ENCODE results near the gene MYBL2. TPM values are rescaled to one million over a fixed set of nuclear protein-coding genes. Genes with fewer than 3 reads are reported as not detected.

MYBL2 gene
- total RNA-seq, 4 donors from 2014 or later = not detected

DNA sequence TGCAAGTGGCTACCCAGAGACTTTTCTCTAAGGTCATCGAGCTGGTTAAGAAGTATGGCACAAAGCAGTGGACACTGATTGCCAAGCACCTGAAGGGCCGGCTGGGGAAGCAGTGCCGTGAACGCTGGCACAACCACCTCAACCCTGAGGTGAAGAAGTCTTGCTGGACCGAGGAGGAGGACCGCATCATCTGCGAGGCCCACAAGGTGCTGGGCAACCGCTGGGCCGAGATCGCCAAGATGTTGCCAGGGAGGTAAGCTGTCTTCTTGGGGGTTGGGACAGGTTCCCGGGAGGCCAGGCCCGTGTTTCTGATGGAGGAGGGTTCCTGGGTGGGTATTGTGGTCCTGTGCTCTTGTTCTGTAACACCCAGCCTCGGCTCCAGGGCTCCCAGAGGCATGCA is 19.9 kb downstream of the MYBL2 start:
- H3K9me3 ChIP-seq = no peaks in the 10 kb centered on the region
- no peak for DNase-seq (ENCODE audit: low spot score in 2 of 2)
- H3K27ac ChIP-seq = no peak overlapping the region
- TF ChIP-seq EP300 (IDR thresholded peaks at IDR 0.05) = no peak
- no peak for TF ChIP-seq POLR2A (IDR thresholded peaks at IDR 0.05)
- TF ChIP-seq, protein P1, sequence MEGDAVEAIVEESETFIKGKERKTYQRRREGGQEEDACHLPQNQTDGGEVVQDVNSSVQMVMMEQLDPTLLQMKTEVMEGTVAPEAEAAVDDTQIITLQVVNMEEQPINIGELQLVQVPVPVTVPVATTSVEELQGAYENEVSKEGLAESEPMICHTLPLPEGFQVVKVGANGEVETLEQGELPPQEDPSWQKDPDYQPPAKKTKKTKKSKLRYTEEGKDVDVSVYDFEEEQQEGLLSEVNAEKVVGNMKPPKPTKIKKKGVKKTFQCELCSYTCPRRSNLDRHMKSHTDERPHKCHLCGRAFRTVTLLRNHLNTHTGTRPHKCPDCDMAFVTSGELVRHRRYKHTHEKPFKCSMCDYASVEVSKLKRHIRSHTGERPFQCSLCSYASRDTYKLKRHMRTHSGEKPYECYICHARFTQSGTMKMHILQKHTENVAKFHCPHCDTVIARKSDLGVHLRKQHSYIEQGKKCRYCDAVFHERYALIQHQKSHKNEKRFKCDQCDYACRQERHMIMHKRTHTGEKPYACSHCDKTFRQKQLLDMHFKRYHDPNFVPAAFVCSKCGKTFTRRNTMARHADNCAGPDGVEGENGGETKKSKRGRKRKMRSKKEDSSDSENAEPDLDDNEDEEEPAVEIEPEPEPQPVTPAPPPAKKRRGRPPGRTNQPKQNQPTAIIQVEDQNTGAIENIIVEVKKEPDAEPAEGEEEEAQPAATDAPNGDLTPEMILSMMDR (IDR thresholded peaks at IDR 0.05) = no peak
- no peaks in the 10 kb centered on the region for H3K27me3 ChIP-seq
- WGBS, 2 donors = 89 to 98% methylated on average over 8 to 13 of the region's 13 CpGs
- H3K4me3 ChIP-seq = no peak overlapping the region
- H3K36me3 ChIP-seq = no peaks in the 10 kb centered on the region
- no peaks in the 10 kb centered on the region for H3K4me1 ChIP-seq

DNA sequence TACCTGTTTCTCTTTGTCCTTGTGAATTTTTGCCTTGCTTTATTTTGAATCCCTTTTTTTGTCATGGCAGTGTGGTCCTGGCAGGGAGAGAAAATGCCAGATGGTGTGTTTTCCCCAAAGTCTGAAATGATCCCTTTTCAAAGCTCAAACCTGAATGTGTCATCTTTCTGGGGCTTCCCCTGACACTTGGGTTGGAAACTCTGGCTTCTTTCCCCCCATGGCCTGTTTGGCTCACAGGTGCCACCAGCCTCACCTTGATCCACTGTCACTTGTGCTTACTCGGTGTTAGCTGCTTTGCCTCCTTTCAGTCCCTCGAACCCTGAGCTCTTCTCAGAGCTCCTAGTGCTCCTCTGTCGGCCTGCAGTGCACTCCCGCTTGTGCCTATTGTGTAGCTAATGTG is 22.3 kb downstream of the MYBL2 start:
- Histone ChIP-seq H3K27me3 (no peaks in the 10 kb centered on the region), H3K27ac (no peak overlapping the region), H3K36me3 (no peaks in the 10 kb centered on the region), H3K4me1 (no peaks in the 10 kb centered on the region), H3K9me3 (no peaks in the 10 kb centered on the region), H3K4me3 (no peak overlapping the region)
- DNase-seq (ENCODE audit: low spot score in 2 of 2) = no peak
- 85 to 89% methylated on average over 4 of the region's 4 CpGs for WGBS, 2 donors
- no peak for TF ChIP-seq EP300 (IDR thresholded peaks at IDR 0.05)
- TF ChIP-seq, protein P1 (IDR thresholded peaks at IDR 0.05) = no peak
- TF ChIP-seq POLR2A (IDR thresholded peaks at IDR 0.05) = no peak

DNA sequence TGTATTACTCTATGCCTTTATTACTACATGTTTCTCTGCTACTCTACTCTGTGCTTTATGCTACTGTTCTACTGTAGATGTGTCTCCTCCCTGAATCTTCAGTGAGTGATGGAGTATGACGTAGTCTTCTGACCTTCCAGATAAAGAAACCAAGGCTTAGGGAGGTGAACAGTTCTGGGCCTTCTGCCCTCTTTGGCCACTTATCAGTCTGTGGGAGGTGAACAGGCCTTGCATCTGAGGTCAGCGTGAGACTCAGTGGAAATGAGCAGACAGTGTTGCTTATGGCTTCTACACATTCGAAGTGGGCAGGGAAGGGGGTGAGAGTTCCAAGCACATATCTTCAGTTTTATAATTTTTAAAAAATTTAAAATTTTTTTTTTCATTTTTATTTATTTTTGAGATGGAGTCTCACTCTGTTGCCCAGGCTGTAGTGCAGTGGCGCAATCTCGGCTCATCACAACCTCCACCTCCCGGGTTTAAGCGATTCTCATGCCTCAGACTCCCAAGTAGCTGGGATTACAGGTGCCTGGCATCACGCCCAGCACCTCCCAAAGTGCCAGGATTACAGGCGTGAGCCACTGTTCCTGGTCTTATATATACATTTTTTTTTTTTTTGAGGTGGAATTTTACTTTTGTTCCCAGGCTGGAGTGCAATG is 24.2 kb downstream of the MYBL2 start:
- no peak for DNase-seq (ENCODE audit: low spot score in 2 of 2)
- no peaks in the 10 kb centered on the region for H3K9me3 ChIP-seq
- no peaks in the 10 kb centered on the region for H3K4me1 ChIP-seq
- no peak overlapping the region for H3K4me3 ChIP-seq
- no peaks in the 10 kb centered on the region for H3K36me3 ChIP-seq
- no peaks in the 10 kb centered on the region for H3K27me3 ChIP-seq
- no peak overlapping the region for H3K27ac ChIP-seq
- TF ChIP-seq EP300 (IDR thresholded peaks at IDR 0.05) (no peak), POLR2A (IDR thresholded peaks at IDR 0.05) (no peak)
- TF ChIP-seq, protein P1 (IDR thresholded peaks at IDR 0.05) = no peak
- 89 to 90% methylated on average over 9 of the region's 9 CpGs for WGBS, 2 donors

DNA sequence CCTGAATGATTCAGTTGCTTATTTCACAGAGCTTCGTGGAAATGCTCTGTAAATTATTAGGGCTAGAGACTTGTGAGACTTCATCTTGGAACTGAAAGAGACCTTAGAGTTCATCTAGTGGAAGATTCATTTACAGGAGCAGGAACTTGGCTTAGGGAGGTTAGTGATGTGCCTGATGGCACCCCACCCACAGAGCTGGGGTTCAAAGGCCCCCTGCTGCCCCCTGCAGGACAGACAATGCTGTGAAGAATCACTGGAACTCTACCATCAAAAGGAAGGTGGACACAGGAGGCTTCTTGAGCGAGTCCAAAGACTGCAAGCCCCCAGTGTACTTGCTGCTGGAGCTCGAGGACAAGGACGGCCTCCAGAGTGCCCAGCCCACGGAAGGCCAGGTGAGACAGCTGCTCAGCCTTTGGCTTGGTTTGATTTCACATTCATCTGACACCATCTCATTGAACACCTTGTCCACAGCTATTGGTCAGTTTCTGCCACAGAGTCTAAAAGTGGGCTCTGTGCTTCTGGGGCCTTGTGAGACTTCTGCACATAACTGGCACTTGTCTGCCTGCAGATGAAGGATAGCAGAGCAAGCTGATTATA is 25.1 kb downstream of the MYBL2 start:
- WGBS, 2 donors = 74 to 84% methylated on average over 1 to 5 of the region's 5 CpGs
- TF ChIP-seq EP300 (IDR thresholded peaks at IDR 0.05) (no peak), POLR2A (IDR thresholded peaks at IDR 0.05) (no peak)
- TF ChIP-seq, protein P1 (IDR thresholded peaks at IDR 0.05) = peak in 3 of 5 experiments; percentile 11 to 35 (median 16)
- DNase-seq (ENCODE audit: low spot score in 2 of 2) = peak in 1 of 2 donors; percentile 37
- H3K9me3 ChIP-seq = no peaks in the 10 kb centered on the region
- no peaks in the 10 kb centered on the region for H3K4me1 ChIP-seq
- no peak overlapping the region for H3K27ac ChIP-seq
- no peaks in the 10 kb centered on the region for H3K27me3 ChIP-seq
- H3K4me3 ChIP-seq = no peak overlapping the region
- no peaks in the 10 kb centered on the region for H3K36me3 ChIP-seq

DNA sequence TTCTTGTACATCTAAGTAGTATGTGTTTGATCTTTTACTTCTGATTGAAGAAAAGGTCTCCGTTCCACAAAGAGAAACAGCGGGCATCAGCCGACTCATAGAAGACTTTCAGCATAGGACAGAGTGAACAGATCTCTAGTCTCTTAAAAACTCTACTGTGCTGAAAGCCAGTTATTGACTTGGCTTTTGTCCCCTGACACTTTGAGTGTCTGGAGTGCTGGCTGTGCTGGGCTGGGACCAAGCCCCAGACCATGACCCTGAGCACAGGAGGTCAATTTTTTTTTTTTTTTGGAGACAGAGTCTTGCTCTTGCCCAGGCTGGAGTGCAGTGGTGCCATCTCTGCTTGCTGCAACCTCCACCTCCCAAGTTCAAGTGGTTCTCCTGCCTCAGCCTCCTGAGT is 27.8 kb downstream of the MYBL2 start:
- no peaks in the 10 kb centered on the region for H3K27me3 ChIP-seq
- 78 to 81% methylated on average over 3 of the region's 3 CpGs for WGBS, 2 donors
- TF ChIP-seq POLR2A (IDR thresholded peaks at IDR 0.05) (no peak), EP300 (IDR thresholded peaks at IDR 0.05) (no peak)
- TF ChIP-seq, protein P1 (IDR thresholded peaks at IDR 0.05) = no peak

More for the DNA sequence above, 27.8 kb downstream of the MYBL2 start:
- no peak for DNase-seq (ENCODE audit: low spot score in 2 of 2)
- H3K27ac ChIP-seq = no peak overlapping the region
- no peaks in the 10 kb centered on the region for H3K4me1 ChIP-seq
- H3K4me3 ChIP-seq = no peak overlapping the region
- no peaks in the 10 kb centered on the region for H3K9me3 ChIP-seq
- H3K36me3 ChIP-seq = no peaks in the 10 kb centered on the region
